Hepatocyte (in vitro differentiated cells): ENCODE results near the gene ARSI. TPM values are rescaled to one million over a fixed set of nuclear protein-coding genes. Genes with fewer than 3 reads are reported as not detected.

Source experiments
- DNase-seq: peaks from one replicate; pipeline ENCODE4 v3.0.0-alpha.2; 2016; ENCODE audit warnings: low spot score
- H2AFZ ChIP-seq: fragments of 200-600 bp; sonication (generic); 2 replicates; pipeline ENCODE4 v1.6.0; 2016; ENCODE audit warnings: antibody characterized with exemption, mild to moderate bottlenecking
- H3K27ac ChIP-seq: fragments of 200-600 bp; sonication (generic); 2 replicates; pipeline ENCODE4 v1.5.1; 2016; ENCODE audit warnings: mild to moderate bottlenecking
- H3K27me3 ChIP-seq: fragments of 200-600 bp; sonication (generic); 2 replicates; pipeline ENCODE4 v1.6.1; 2016
- H3K36me3 ChIP-seq: fragments of 200-600 bp; sonication (generic); replicated peaks from 2 replicates; pipeline ENCODE4 v1.5.1; 2016; ENCODE audit warnings: low read depth; ENCODE audit not compliant: insufficient read depth
- H3K4me1 ChIP-seq: fragments of 200-600 bp; sonication (generic); 2 replicates; pipeline ENCODE4 v1.5.1; 2016; ENCODE audit warnings: mild to moderate bottlenecking, moderate library complexity; ENCODE audit not compliant: insufficient read depth
- H3K4me2 ChIP-seq: fragments of 200-600 bp; sonication (generic); 2 replicates; pipeline ENCODE4 v1.6.0; 2016
- H3K4me3 ChIP-seq: fragments of 200-600 bp; sonication (generic); 2 replicates; pipeline ENCODE4 v1.5.1; 2016; ENCODE audit warnings: mild to moderate bottlenecking
- H3K79me2 ChIP-seq: fragments of 200-600 bp; sonication (generic); 2 replicates; pipeline ENCODE4 v1.6.0; 2017; ENCODE audit warnings: mild to moderate bottlenecking
- H3K9me2 ChIP-seq: fragments of 200-600 bp; sonication (generic); replicated peaks from 2 replicates; pipeline ENCODE4 v1.6.0; 2017; ENCODE audit warnings: mild to moderate bottlenecking; ENCODE audit not compliant: insufficient read depth
- H3K9me3 ChIP-seq: fragments of 200-600 bp; sonication (generic); 2 replicates; pipeline ENCODE4 v1.5.1; 2016; ENCODE audit warnings: low read depth, mild to moderate bottlenecking
- H4K20me1 ChIP-seq: fragments of 200-600 bp; sonication (generic); 2 replicates; pipeline ENCODE4 v1.6.0; 2016; ENCODE audit warnings: mild to moderate bottlenecking; ENCODE audit not compliant: insufficient read depth, poor library complexity, severe bottlenecking
- EZH2 ChIP-seq: fragments of 200-600 bp; sonication (generic); IDR thresholded peaks from 2 replicates; pipeline ENCODE4 v1.6.1; 2016; ENCODE audit warnings: antibody characterized with exemption, mild to moderate bottlenecking, borderline replicate concordance
- EZH2phosphoT487 ChIP-seq: fragments of 200-600 bp; sonication (generic); IDR thresholded peaks from one replicate; pipeline ENCODE4 v1.6.1; 2018; ENCODE audit warnings: antibody characterized with exemption, mild to moderate bottlenecking, low read depth, moderate library complexity; ENCODE audit not compliant: unreplicated experiment, severe bottlenecking
- WGBS: methylation state at CpG from one replicate; pipeline ENCODE4 v1.1.6; 2016; ENCODE audit warnings: low lambda C conversion rate; ENCODE audit errors: missing lambda C conversion rate; 5-methylcytosine and 5-hydroxymethylcytosine counted together
- polyA plus RNA-seq: library from polyadenylated mRNA; unstranded; fragments of >200 nt; fragmentation: Nextera tagmentation; extraction: Ambion mirVana; gene quantifications from 2 replicates; pipeline ENCODE4 v1.2.1, GENCODE V29; 2016
- total RNA-seq: library from RNA; depleted of rRNA; stranded (reverse); fragments of >200 nt; gene quantifications from 2 replicates; pipeline ENCODE4 v1.2.3, GENCODE V29; 2014
- TF ChIP-seq, protein P1 (sequence below): fragments of 200-600 bp; sonication (generic); IDR thresholded peaks from 2 replicates; pipeline ENCODE4 v1.5.1; 2016; ENCODE audit warnings: antibody characterized with exemption, mild to moderate bottlenecking; ENCODE audit not compliant: poor library complexity

Gene ARSI
- total and polyA plus RNA-seq, 2 experiments from 2014 or later = 27.1 to 27.9 TPM

DNA sequence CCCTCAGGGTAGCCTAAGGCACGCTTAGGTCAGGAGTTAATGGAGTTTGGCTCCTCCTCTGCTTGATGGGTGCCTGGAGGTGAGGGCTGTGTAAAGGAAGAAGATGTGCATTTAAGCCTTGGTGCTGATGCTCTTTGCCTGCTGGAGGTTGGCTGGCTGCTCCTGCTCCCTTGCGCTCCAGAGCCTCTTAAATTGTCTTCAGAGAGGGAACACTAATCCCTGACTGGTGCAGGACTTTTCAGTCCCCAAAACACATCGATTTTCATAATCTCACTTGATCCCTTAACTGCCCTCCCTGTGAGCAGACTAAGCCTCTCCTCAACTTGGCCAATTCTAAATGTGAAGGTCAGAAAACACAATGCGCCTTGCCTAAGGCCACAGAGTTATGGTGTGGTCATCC, 38.6 kb upstream of the ARSI start:
- WGBS = 59% methylated on average over 4 of the region's 4 CpGs
- no peak overlapping the region for H3K27ac ChIP-seq
- no peaks in the 10 kb centered on the region for H3K27me3 ChIP-seq
- no peak for TF ChIP-seq EZH2phosphoT487
- TF ChIP-seq, protein P1, sequence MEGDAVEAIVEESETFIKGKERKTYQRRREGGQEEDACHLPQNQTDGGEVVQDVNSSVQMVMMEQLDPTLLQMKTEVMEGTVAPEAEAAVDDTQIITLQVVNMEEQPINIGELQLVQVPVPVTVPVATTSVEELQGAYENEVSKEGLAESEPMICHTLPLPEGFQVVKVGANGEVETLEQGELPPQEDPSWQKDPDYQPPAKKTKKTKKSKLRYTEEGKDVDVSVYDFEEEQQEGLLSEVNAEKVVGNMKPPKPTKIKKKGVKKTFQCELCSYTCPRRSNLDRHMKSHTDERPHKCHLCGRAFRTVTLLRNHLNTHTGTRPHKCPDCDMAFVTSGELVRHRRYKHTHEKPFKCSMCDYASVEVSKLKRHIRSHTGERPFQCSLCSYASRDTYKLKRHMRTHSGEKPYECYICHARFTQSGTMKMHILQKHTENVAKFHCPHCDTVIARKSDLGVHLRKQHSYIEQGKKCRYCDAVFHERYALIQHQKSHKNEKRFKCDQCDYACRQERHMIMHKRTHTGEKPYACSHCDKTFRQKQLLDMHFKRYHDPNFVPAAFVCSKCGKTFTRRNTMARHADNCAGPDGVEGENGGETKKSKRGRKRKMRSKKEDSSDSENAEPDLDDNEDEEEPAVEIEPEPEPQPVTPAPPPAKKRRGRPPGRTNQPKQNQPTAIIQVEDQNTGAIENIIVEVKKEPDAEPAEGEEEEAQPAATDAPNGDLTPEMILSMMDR = no peak
- TF ChIP-seq EZH2 = no peak
- no peaks in the 10 kb centered on the region for H3K9me3 ChIP-seq
- H3K4me3 ChIP-seq = no peak overlapping the region
- no peaks in the 10 kb centered on the region for H3K4me1 ChIP-seq
- no peaks in the 10 kb centered on the region for H3K36me3 ChIP-seq
- no peak overlapping the region for H3K4me2 ChIP-seq
- no peaks in the 10 kb centered on the region for H4K20me1 ChIP-seq
- no peak for DNase-seq
- no peaks in the 10 kb centered on the region for H3K79me2 ChIP-seq
- no peak overlapping the region for H2AFZ ChIP-seq
- H3K9me2 ChIP-seq = no peaks in the 10 kb centered on the region

DNA sequence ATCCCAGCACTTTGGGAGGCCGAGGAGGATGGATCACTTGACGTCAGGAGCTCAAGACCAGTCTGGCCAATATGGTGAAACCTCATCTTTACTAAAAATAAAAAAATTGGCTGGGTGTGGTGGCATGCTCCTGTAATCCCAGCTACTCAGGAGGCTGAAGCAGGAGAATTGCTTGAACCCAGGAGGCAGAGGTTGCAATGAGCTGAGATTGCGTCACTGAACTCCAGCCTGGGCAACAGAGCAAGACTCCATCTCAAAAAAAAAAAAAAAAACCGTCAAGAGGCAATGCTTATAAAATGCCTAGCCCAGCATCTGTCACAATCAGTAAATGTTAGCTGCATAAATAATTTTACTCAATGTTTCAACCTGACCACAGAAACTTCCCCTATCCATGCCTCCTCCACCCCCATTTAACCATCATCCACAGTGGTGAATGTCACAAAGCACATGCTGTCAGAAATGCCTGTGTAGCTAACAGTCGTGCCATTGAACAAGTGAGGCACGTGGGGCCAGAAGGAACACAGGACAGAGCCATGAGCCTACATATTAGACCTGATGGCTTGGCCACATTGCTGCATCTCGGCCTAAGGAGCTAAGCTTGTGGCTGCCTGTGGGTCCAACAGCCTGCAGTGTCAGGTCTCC, 38.0 kb upstream of the ARSI start:
- H3K4me2 ChIP-seq = no peak overlapping the region
- H3K9me3 ChIP-seq = no peaks in the 10 kb centered on the region
- H3K27me3 ChIP-seq = no peaks in the 10 kb centered on the region
- H3K4me3 ChIP-seq = no peak overlapping the region
- H3K36me3 ChIP-seq = no peaks in the 10 kb centered on the region
- no peaks in the 10 kb centered on the region for H4K20me1 ChIP-seq
- 91% methylated on average over 7 of the region's 7 CpGs for WGBS
- DNase-seq = no peak
- no peak overlapping the region for H2AFZ ChIP-seq
- no peak overlapping the region for H3K27ac ChIP-seq
- TF ChIP-seq, protein P1 = no peak
- TF ChIP-seq EZH2 = no peak
- no peaks in the 10 kb centered on the region for H3K79me2 ChIP-seq
- H3K4me1 ChIP-seq = no peaks in the 10 kb centered on the region
- no peaks in the 10 kb centered on the region for H3K9me2 ChIP-seq

DNA sequence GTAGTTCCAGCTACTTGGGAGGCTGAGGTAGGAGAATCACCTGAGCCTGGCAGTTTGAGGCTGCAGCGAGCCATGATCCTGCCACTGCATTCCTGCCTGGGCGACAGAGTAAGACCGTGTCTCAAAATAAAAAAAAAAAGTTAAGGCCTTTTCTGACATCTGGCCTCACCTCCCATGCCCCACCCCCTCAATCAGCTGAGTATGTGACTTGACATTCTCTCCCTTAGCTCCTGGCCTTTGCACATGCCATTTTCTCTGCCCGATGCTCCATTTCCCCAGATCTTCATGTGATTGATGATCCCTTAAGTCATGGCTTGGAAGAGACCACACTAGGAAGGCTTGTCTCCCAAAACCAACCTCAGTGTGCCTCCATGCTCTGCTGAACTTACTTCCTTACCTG, 37.1 kb upstream of the ARSI start:
- Histone ChIP-seq H3K4me3 (no peak overlapping the region), H4K20me1 (no peaks in the 10 kb centered on the region), H3K9me2 (no peaks in the 10 kb centered on the region), H2AFZ (no peak overlapping the region), H3K27ac (no peak overlapping the region), H3K36me3 (no peaks in the 10 kb centered on the region), H3K79me2 (no peaks in the 10 kb centered on the region), H3K9me3 (no peaks in the 10 kb centered on the region), H3K4me2 (no peak overlapping the region), H3K4me1 (peaks cover 8% of the 10 kb centered on the region), H3K27me3 (no peaks in the 10 kb centered on the region)
- 95% methylated on average over 4 of the region's 4 CpGs for WGBS
- DNase-seq = no peak
- TF ChIP-seq EZH2phosphoT487 (no peak), EZH2 (no peak)
- TF ChIP-seq, protein P1 = no peak
